Neural cell (in vitro differentiated cells): ENCODE data around the gene SH3PXD2A.

ENCODE experiments used
- EZH2 ChIP-seq: fragments of 200-600, 300-800 bp; shearing (Covaris generic), sonication (generic); IDR thresholded peaks from 2 replicates; pipeline ENCODE4 v1.6.1; 2014; ENCODE audit warnings: antibody characterized with exemption, low read length, borderline replicate concordance, mild to moderate bottlenecking; ENCODE audit not compliant: insufficient read depth, poor library complexity, severe bottlenecking
- SMC3 ChIP-seq: fragments of 450-650 bp; conservative IDR thresholded peaks from 2 replicates; pipeline ENCODE4 v1.6.1; 2014; ENCODE audit warnings: antibody characterized with exemption, mild to moderate bottlenecking, moderate library complexity; ENCODE audit not compliant: poor library complexity
- TF ChIP-seq, protein P1 (sequence below): fragments of 450-650 bp; IDR thresholded peaks from 2 replicates; pipeline ENCODE4 v1.5.1; 2014; ENCODE audit warnings: antibody characterized with exemption, mild to moderate bottlenecking, moderate library complexity; ENCODE audit not compliant: poor library complexity, severe bottlenecking

DNA sequence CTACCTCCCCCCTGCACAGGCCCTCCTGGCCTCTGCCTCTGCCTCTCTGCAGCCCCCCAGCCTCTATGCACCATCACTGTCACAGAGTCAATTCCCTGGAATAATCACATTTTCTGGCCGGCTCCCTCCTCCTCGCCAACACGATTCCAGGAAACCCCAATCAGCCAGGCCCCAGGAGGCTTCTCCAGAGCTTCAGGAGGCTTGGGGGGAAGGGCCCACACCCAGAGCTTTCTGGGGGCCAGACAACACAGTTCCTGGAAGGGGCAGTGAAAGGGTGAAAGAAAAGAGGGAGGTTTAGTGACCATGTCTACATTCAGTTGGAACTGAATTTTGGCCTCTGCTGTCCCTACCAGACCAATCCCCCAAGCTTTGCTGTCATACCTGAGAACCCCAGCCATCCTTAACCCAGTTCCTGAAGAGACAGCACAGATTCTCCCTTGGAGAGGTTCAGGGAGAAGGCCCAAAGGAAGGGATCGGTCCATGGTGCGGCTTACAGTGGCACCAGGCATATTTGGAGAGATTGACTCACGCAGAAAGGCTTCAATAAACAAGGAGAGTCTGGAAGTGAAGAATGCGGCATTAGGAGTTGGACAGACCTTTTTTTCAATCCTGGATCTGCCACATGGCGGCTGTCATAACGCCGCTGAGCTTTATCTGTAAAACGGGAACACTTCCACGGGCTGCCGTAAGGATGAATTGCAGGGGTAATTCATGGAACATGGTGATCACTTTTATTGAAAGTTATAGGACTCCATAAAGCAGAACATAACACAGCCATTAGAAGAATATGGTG lies 272.8 kb downstream of the SH3PXD2A start:
- TF ChIP-seq, protein P1, sequence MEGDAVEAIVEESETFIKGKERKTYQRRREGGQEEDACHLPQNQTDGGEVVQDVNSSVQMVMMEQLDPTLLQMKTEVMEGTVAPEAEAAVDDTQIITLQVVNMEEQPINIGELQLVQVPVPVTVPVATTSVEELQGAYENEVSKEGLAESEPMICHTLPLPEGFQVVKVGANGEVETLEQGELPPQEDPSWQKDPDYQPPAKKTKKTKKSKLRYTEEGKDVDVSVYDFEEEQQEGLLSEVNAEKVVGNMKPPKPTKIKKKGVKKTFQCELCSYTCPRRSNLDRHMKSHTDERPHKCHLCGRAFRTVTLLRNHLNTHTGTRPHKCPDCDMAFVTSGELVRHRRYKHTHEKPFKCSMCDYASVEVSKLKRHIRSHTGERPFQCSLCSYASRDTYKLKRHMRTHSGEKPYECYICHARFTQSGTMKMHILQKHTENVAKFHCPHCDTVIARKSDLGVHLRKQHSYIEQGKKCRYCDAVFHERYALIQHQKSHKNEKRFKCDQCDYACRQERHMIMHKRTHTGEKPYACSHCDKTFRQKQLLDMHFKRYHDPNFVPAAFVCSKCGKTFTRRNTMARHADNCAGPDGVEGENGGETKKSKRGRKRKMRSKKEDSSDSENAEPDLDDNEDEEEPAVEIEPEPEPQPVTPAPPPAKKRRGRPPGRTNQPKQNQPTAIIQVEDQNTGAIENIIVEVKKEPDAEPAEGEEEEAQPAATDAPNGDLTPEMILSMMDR, result no peak
- TF ChIP-seq EZH2 (no peak), SMC3 (no peak)
